H9 (cell line): ENCODE data around the gene UNC79. TPM values are rescaled to one million over a fixed set of nuclear protein-coding genes. Genes with fewer than 3 reads are reported as not detected.

ENCODE experiments used
- DNase-seq: peaks from one replicate; pipeline ENCODE4 v3.0.0-alpha.2; 2017
- H2AFZ ChIP-seq: one replicate; pipeline ENCODE4 v1.6.1; 2013; ENCODE audit warnings: mild to moderate bottlenecking, low read length, control low read depth, moderate library complexity
- H2AK5ac ChIP-seq: 2 replicates; pipeline ENCODE4 v1.6.1; 2013; ENCODE audit warnings: low read length, control low read depth, mixed read lengths; ENCODE audit not compliant: insufficient read length
- H2BK120ac ChIP-seq: one replicate; pipeline ENCODE4 v1.6.1; 2013; ENCODE audit warnings: low read depth, mild to moderate bottlenecking, low read length, control low read depth, inconsistent platforms; ENCODE audit not compliant: poor library complexity, severe bottlenecking
- H2BK12ac ChIP-seq: 2 replicates; pipeline ENCODE4 v1.6.1; 2013; ENCODE audit warnings: low read length, control low read depth, mixed read lengths, low read depth; ENCODE audit not compliant: insufficient read length
- H2BK15ac ChIP-seq: 2 replicates; pipeline ENCODE4 v1.6.1; 2013; ENCODE audit warnings: low read depth, low read length, control low read depth
- H2BK20ac ChIP-seq: one replicate; pipeline ENCODE4 v1.6.1; 2013; ENCODE audit warnings: low read depth, mild to moderate bottlenecking, low read length, control low read depth, inconsistent platforms; ENCODE audit not compliant: poor library complexity, severe bottlenecking
- H2BK5ac ChIP-seq: 2 replicates; pipeline ENCODE4 v1.6.1; 2013; ENCODE audit warnings: low read length, control low read depth, mixed read lengths; ENCODE audit not compliant: insufficient read length
- H3K14ac ChIP-seq: 2 replicates; pipeline ENCODE4 v1.6.1; 2013; ENCODE audit warnings: low read length, control low read depth; ENCODE audit not compliant: insufficient read depth
- H3K18ac ChIP-seq: 2 replicates; pipeline ENCODE4 v1.6.1; 2013; ENCODE audit warnings: low read depth, mild to moderate bottlenecking, mixed read lengths, low read length, control low read depth; ENCODE audit not compliant: insufficient read length
- H3K23ac ChIP-seq: 2 replicates; pipeline ENCODE4 v1.6.1; 2013; ENCODE audit warnings: low read length, control low read depth, mixed read lengths, low read depth; ENCODE audit not compliant: insufficient read length
- H3K23me2 ChIP-seq: 2 replicates; pipeline ENCODE4 v1.6.1; 2013; ENCODE audit warnings: low read depth, mild to moderate bottlenecking, mixed read lengths, low read length, control low read depth; ENCODE audit not compliant: insufficient read length, poor library complexity, severe bottlenecking
- H3K27ac ChIP-seq: 2 replicates; pipeline ENCODE4 v1.5.1; 2013; ENCODE audit warnings: low read length, control low read depth, mixed read lengths, low read depth; ENCODE audit not compliant: insufficient read length
- H3K27me3 ChIP-seq: 2 replicates; pipeline ENCODE4 v1.6.1; 2013; ENCODE audit warnings: low read length, control low read depth, inconsistent platforms; ENCODE audit not compliant: insufficient read depth
- H3K4ac ChIP-seq: 2 replicates; pipeline ENCODE4 v1.6.1; 2013; ENCODE audit warnings: low read depth, mild to moderate bottlenecking, control low read depth, inconsistent platforms, low read length, moderate library complexity
- H3K4me1 ChIP-seq: 2 replicates; pipeline ENCODE4 v1.6.1; 2013; ENCODE audit warnings: low read length, control low read depth, inconsistent platforms; ENCODE audit not compliant: insufficient read depth
- H3K4me2 ChIP-seq: 2 replicates; pipeline ENCODE4 v1.6.1; 2013; ENCODE audit warnings: low read length, control low read depth, mixed read lengths; ENCODE audit not compliant: insufficient read length, insufficient read depth
- H3K56ac ChIP-seq: 2 replicates; pipeline ENCODE4 v1.6.1; 2013; ENCODE audit warnings: low read depth, mild to moderate bottlenecking, mixed read lengths, low read length, control low read depth; ENCODE audit not compliant: insufficient read length
- H3K79me1 ChIP-seq: 2 replicates; pipeline ENCODE4 v1.6.1; 2013; ENCODE audit warnings: low read depth, mild to moderate bottlenecking, moderate library complexity, low read length, control low read depth, inconsistent platforms; ENCODE audit not compliant: insufficient read depth, poor library complexity, severe bottlenecking
- H3K79me2 ChIP-seq: 2 replicates; pipeline ENCODE4 v1.6.1; 2013; ENCODE audit warnings: low read length, control low read depth, inconsistent platforms; ENCODE audit not compliant: insufficient read depth
- H3K9ac ChIP-seq: 2 replicates; pipeline ENCODE4 v1.6.1; 2013; ENCODE audit warnings: low read length, control low read depth, mixed read lengths; ENCODE audit not compliant: insufficient read length; ENCODE audit errors: extremely low read depth
- H3K9me3 ChIP-seq: one replicate; pipeline ENCODE4 v1.6.1; 2013; ENCODE audit warnings: low read depth, low read length, inconsistent platforms; ENCODE audit not compliant: control insufficient read depth
- H3T11ph ChIP-seq: one replicate; pipeline ENCODE4 v1.6.1; 2013; ENCODE audit warnings: mild to moderate bottlenecking, low read length, control low read depth, inconsistent platforms
- H4K20me1 ChIP-seq: one replicate; pipeline ENCODE4 v1.6.1; 2013; ENCODE audit not compliant: control insufficient read depth, insufficient read length, insufficient read depth
- H4K5ac ChIP-seq: 2 replicates; pipeline ENCODE4 v1.6.1; 2013; ENCODE audit warnings: low read depth, mild to moderate bottlenecking, mixed read lengths, low read length, control low read depth; ENCODE audit not compliant: insufficient read length
- H4K8ac ChIP-seq: replicated peaks from 2 replicates; pipeline ENCODE4 v1.6.1; 2013; ENCODE audit warnings: low read length, control low read depth, mixed read lengths, low read depth; ENCODE audit not compliant: insufficient read length
- H4K91ac ChIP-seq: 2 replicates; pipeline ENCODE4 v1.6.1; 2013; ENCODE audit warnings: low read depth, mild to moderate bottlenecking, moderate library complexity, mixed read lengths, low read length, control low read depth; ENCODE audit not compliant: insufficient read length
- H3K27ac Mint-ChIP-seq, 3 experiments: 2 replicates in 2 of 3; 3 replicates in 1 of 3; pipeline ENCODE4 v1.8.0; 2020 to 2021; ENCODE audit warnings: mixed read lengths in 3 of 3, mild to moderate bottlenecking in 1 of 3, moderate library complexity in 1 of 3
- H3K27me3 Mint-ChIP-seq: 2 replicates; pipeline ENCODE4 v1.8.0; 2021; ENCODE audit warnings: low read depth, mild to moderate bottlenecking, moderate library complexity, mixed read lengths
- H3K36me3 Mint-ChIP-seq, 3 experiments: 2 replicates in 2 of 3; 3 replicates in 1 of 3; pipeline ENCODE4 v1.8.0; 2020 to 2021; ENCODE audit warnings: low read depth in 3 of 3, mixed read lengths in 3 of 3; ENCODE audit not compliant: insufficient read depth in 1 of 3
- H3K4me1 Mint-ChIP-seq, 2 experiments: 2 replicates each; pipeline ENCODE4 v1.8.0; 2020; ENCODE audit warnings: mixed read lengths in 2 of 2
- H3K4me3 Mint-ChIP-seq, 2 experiments: 2 replicates in 1 of 2; 3 replicates in 1 of 2; pipeline ENCODE4 v1.8.0; 2020 to 2021; ENCODE audit warnings: mild to moderate bottlenecking in 2 of 2, mixed read lengths in 2 of 2, moderate library complexity in 1 of 2
- H3K9me3 Mint-ChIP-seq, 2 experiments: 2 replicates in 1 of 2; 3 replicates in 1 of 2; pipeline ENCODE4 v1.8.0; 2020; ENCODE audit warnings: mild to moderate bottlenecking in 2 of 2, mixed read lengths in 2 of 2, moderate library complexity in 1 of 2
- total RNA-seq: library from RNA; stranded (reverse); gene quantifications from 2 replicates; pipeline ENCODE4 v1.2.1, GENCODE V29; 2021
- TF ChIP-seq, protein P1 (sequence below): fragments of 200-600 bp; sonication (generic); conservative IDR thresholded peaks from 3 replicates; pipeline ENCODE4 v1.8.0; 2021; ENCODE audit warnings: antibody characterized with exemption, mild to moderate bottlenecking

Gene UNC79
- total RNA-seq, 1 experiment from 2014 or later: 3.0 TPM

DNA sequence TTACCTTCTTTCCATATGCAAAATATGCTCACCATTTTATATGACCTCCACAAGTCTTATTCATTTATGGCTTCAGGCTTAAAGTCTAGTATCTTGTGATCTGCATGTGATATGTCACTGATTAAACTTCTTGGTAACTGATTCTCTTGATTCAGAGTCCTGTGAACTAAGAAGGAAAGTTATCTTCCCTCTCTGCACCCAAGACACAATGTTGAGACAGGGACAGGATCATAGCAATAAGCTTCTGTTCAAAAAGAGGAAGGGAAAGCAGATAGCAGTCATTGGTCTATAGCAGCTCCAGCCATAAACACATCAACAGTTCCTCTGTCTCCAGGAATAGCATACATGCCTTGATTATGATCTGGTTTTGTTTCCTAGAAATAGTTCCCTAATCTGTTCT is 103.1 kb downstream of the UNC79 start:
- Histone ChIP-seq H3K14ac (no peak overlapping the region), H2BK15ac (no peak overlapping the region), H3K9ac (no peak overlapping the region), H3K27me3 (no peaks in the 10 kb centered on the region), H2AK5ac (no peak overlapping the region), H3K23me2 (no peaks in the 10 kb centered on the region), H2BK20ac (no peak overlapping the region), H4K91ac (no peak overlapping the region), H3K23ac (no peak overlapping the region), H3K79me2 (no peaks in the 10 kb centered on the region), H3T11ph (no peak overlapping the region), H3K79me1 (no peaks in the 10 kb centered on the region), H4K20me1 (no peaks in the 10 kb centered on the region), H2BK5ac (no peak overlapping the region), H2BK12ac (no peak overlapping the region), H3K4ac (no peak overlapping the region), H3K27ac (no peak overlapping the region), H3K4me2 (no peak overlapping the region), H2AFZ (no peak overlapping the region), H4K5ac (no peak overlapping the region), H3K56ac (no peak overlapping the region), H4K8ac (no peak overlapping the region), H2BK120ac (no peak overlapping the region), H3K9me3 (no peaks in the 10 kb centered on the region), H3K4me1 (no peaks in the 10 kb centered on the region), H3K18ac (no peak overlapping the region)
- Mint-ChIP-seq H3K4me1 (peaks cover 0 to 6% of the 10 kb centered on the region in 2 experiments; a peak in 1 of 4 replicates), H3K4me3 (no peak overlapping the region), H3K36me3 (peaks cover 0 to 4% (median 0%) of the 10 kb centered on the region in 3 experiments; a peak in 2 of 7 replicates), H3K27me3 (no peaks in the 10 kb centered on the region), H3K27ac (no peak overlapping the region), H3K9me3 (no peaks in the 10 kb centered on the region)
- TF ChIP-seq, protein P1, sequence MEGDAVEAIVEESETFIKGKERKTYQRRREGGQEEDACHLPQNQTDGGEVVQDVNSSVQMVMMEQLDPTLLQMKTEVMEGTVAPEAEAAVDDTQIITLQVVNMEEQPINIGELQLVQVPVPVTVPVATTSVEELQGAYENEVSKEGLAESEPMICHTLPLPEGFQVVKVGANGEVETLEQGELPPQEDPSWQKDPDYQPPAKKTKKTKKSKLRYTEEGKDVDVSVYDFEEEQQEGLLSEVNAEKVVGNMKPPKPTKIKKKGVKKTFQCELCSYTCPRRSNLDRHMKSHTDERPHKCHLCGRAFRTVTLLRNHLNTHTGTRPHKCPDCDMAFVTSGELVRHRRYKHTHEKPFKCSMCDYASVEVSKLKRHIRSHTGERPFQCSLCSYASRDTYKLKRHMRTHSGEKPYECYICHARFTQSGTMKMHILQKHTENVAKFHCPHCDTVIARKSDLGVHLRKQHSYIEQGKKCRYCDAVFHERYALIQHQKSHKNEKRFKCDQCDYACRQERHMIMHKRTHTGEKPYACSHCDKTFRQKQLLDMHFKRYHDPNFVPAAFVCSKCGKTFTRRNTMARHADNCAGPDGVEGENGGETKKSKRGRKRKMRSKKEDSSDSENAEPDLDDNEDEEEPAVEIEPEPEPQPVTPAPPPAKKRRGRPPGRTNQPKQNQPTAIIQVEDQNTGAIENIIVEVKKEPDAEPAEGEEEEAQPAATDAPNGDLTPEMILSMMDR: no peak
- DNase-seq: no peak
